Epithelial cell of proximal tubule (primary cell): ENCODE data around the gene OTOA. TPM values are rescaled to one million over a fixed set of nuclear protein-coding genes. Genes with fewer than 3 reads are reported as not detected.
"Not testable (repeated sequence)": the region's sequence is repeated elsewhere in the genome, so short reads cannot be mapped to it uniquely, and the experiment has no call there.

Experiments used
- DNase-seq: peaks from one replicate; pipeline ENCODE4 v3.0.0-alpha.2; 2011; ENCODE audit warnings: low read depth
- H3K4me3 ChIP-seq: 2 replicates; pipeline ENCODE4 v1.5.1; 2011; ENCODE audit warnings: low read depth, mild to moderate bottlenecking, low read length
- CTCF ChIP-seq: conservative IDR thresholded peaks from 2 replicates; pipeline ENCODE4 v1.5.1; 2012; ENCODE audit warnings: low read depth, mild to moderate bottlenecking, low read length
- total RNA-seq: library from RNA; depleted of rRNA; stranded (reverse); fragments of >200 nt; gene quantifications from 2 replicates; pipeline ENCODE4 v1.2.3, GENCODE V29; 2015

Gene OTOA
- total RNA-seq, 1 donor from 2014 or later: not detected

GRCh38 chr16:21634216-21634615 lies 29.6 kb upstream of the OTOA start:
- no peak for DNase-seq
- TF ChIP-seq CTCF: no peak
- H3K4me3 ChIP-seq: no peak overlapping the region

DNA sequence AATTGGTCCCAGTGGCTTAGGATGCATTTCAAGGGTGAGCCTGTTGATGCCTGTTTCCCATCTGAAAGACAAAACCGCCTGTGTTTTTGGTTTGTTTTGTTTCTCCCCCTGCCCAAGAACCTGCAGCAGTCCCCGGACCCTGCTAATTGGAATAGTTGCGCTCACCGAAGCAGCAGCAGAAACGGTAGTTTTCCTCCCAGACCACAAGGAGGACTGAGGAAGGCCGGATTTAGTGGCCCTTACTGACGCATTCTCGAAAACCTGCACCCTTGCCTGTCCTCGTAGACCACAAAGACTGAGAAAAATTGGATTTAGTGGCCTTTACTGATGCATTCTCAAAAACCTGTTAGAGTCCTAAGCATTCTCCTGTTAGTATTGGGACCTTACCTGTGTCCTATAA lies 28.1 kb upstream of the OTOA start:
- DNase-seq, H3K4me3 ChIP-seq: not testable (repeated sequence)

GRCh38 chr16:21637032-21637968 lies 26.5 kb upstream of the OTOA start:
- TF ChIP-seq CTCF: no peak
- no peak overlapping the region for H3K4me3 ChIP-seq
- no peak for DNase-seq

GRCh38 chr16:21638573-21638975 lies 25.2 kb upstream of the OTOA start:
- no peak for DNase-seq
- H3K4me3 ChIP-seq: no peak overlapping the region
- no peak for TF ChIP-seq CTCF

- no peak for DNase-seq
- TF ChIP-seq CTCF: no peak
- no peak overlapping the region for H3K4me3 ChIP-seq
Observed at GRCh38 chr16:21639493-21639892, 24.3 kb upstream of the OTOA start.

DNA sequence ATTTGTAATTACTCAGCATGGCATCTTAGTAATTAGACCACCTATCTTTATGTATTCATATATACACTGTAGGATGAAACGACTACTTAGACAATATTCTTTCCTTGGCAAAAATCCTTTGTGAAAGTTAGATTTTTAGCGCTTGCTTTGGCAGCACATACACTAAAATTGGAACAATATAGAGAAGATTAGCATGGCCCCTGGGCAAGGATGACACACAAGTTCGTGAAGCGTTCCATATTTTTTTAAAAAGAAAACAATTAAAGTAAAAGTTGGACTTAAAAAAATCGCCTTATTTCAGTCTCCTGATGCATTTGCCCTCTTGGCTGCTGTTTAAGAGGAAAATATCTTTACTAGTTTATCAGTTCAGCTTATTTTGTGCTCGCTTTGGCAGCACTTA lies 21.9 kb upstream of the OTOA start:
- no peak for TF ChIP-seq CTCF
- DNase-seq: no peak

DNA sequence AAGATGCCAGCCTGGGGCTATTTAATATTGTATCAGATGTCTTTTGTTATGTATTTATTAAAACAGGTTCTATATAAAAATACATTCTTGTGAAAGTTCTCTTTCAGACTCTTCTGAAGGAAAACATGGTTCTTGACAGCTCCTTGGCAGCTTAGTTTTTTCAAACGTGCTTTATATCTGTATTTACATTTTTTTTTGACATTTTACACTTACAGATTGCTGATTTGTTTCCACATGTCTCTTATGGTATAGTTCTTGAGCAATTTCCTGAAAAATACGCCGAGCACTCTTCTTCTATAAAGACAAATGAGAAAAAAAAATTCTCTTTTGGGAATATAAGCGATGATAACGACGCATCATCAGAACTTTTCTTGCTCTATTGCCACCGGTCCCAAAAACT lies 20.9 kb upstream of the OTOA start:
- no peak overlapping the region for H3K4me3 ChIP-seq
- no peak for DNase-seq
- TF ChIP-seq CTCF: no peak

More for the DNA sequence above, 21.9 kb upstream of the OTOA start:
- no peak overlapping the region for H3K4me3 ChIP-seq
